ENCODE measurements around the gene PFN3. TPM values are rescaled to one million over a fixed set of nuclear protein-coding genes. Genes with fewer than 3 reads are reported as not detected.

The PFN3 gene
- polyA plus RNA-seq, 1 of the 3 experiments (the other 2 are of a cell fraction): not detected

- WGBS (ENCODE audit: low lambda C conversion rate): 95% methylated on average over 6 of the region's 20 CpGs
- no peaks in the 10 kb centered on the region for H3K27me3 ChIP-seq (ENCODE audit: insufficient read depth)
- CTCF ChIA-PET: interaction anchor here (0.6 to 13.9 kb wide), 10 partner anchors 11 to 133 kb away, joined by 3 to 228 read pairs (median 5); partner anchors contain the start of genes PDLIM7 and PFN3
- peaks cover 7 to 15% of the 10 kb centered on the region in 2 experiments; a peak in 2 of 4 replicates for H3K4me1 ChIP-seq (ENCODE audit: control insufficient read depth in 1 of 2, insufficient read depth in 2 of 2, low read depth in 1 of 2, low read length in 1 of 2)
- peaks cover 9 to 15% of the 10 kb centered on the region in 2 experiments for H3K36me3 ChIP-seq (replicated peaks in 1 of 2; ENCODE audit: control insufficient read depth in 1 of 2, insufficient read depth in 2 of 2, low read length in 1 of 2)
- H3F3A ChIP-seq (replicated peaks; ENCODE audit: insufficient read depth): peaks cover 15% of the 10 kb centered on the region
- no peak for DNase-seq
- no peaks in the 10 kb centered on the region for H3K9me2 ChIP-seq
- H3K9ac ChIP-seq: no peak overlapping the region
- H3K27ac ChIP-seq (ENCODE audit: low read depth in 2 of 2, low read length in 1 of 2): no peak overlapping the region
- POLR2A ChIA-PET: interaction anchor here (1.5 to 2.6 kb wide), 3 partner anchors 11 to 16 kb away, joined by 4 to 7 read pairs (median 7); no protein-coding TSS in a partner anchor
- H3K79me2 ChIP-seq (ENCODE audit: insufficient read depth): peaks cover 23% of the 10 kb centered on the region
- H3K4me2 ChIP-seq: no peak overlapping the region
- no peak overlapping the region for H3K4me3 ChIP-seq (ENCODE audit: low read depth in 2 of 2, low read length in 1 of 2)
- H4K20me1 ChIP-seq (ENCODE audit: insufficient read depth): 0 out of 2 replicates have a peak, but pooled peaks cover 9% of the 10 kb centered on the region
- no peak overlapping the region for H2AFZ ChIP-seq (ENCODE audit: low read depth)
- TF ChIP-seq IRF3 (IDR thresholded peaks at IDR 0.05; ENCODE audit: low read depth, low read length): no peak
- TF ChIP-seq FOSL2 (IDR thresholded peaks at IDR 0.05; ENCODE audit: borderline replicate concordance, low read depth): no peak
- no peaks in the 10 kb centered on the region for H3K9me3 ChIP-seq
These were observed 41.8 kb upstream of the PFN3 start for GRCh38 chr5:177442066-177442826.

GRCh38 chr5:177440990-177441780, 40.7 kb upstream of the PFN3 start:
- ChIA-PET POLR2A (interaction anchor here (0.6 to 2.2 kb wide), 6 partner anchors 12 to 37 kb away, joined by 3 to 7 read pairs (median 4); no protein-coding TSS in a partner anchor), CTCF (interaction anchor here (0.8 to 12.7 kb wide), 13 partner anchors 9 to 132 kb away, joined by 3 to 206 read pairs (median 5); partner anchors contain the start of gene PFN3)
- Histone ChIP-seq H4K20me1 (ENCODE audit: insufficient read depth) (0 out of 2 replicates have a peak, but pooled peaks cover 9% of the 10 kb centered on the region), H3K9ac (no peak overlapping the region), H3K27ac (ENCODE audit: low read depth in 2 of 2, low read length in 1 of 2) (no peak overlapping the region; a peak in 1 of 4 replicates), H3K4me2 (no peak overlapping the region), H3K9me3 (no peaks in the 10 kb centered on the region), H3K36me3 (replicated peaks in 1 of 2; ENCODE audit: control insufficient read depth in 1 of 2, insufficient read depth in 2 of 2, low read length in 1 of 2) (peaks cover 9 to 21% of the 10 kb centered on the region in 2 experiments), H2AFZ (ENCODE audit: low read depth) (no peak overlapping the region), H3K9me2 (no peaks in the 10 kb centered on the region), H3K27me3 (ENCODE audit: insufficient read depth) (no peaks in the 10 kb centered on the region), H3F3A (replicated peaks; ENCODE audit: insufficient read depth) (peaks cover 15% of the 10 kb centered on the region), H3K4me3 (ENCODE audit: low read depth in 2 of 2, low read length in 1 of 2) (no peak overlapping the region), H3K4me1 (ENCODE audit: control insufficient read depth in 1 of 2, insufficient read depth in 2 of 2, low read depth in 1 of 2, low read length in 1 of 2) (peaks cover 5 to 13% of the 10 kb centered on the region in 2 experiments; a peak in 2 of 4 replicates), H3K79me2 (ENCODE audit: insufficient read depth) (peaks cover 20% of the 10 kb centered on the region)
- no peak for DNase-seq
- TF ChIP-seq TAF1 (IDR thresholded peaks at IDR 0.05; ENCODE audit: borderline replicate concordance, low read depth, low read length) (no peak), RXRA (IDR thresholded peaks at IDR 0.05; ENCODE audit: borderline replicate concordance, low read depth) (no peak), FOSL2 (IDR thresholded peaks at IDR 0.05; ENCODE audit: borderline replicate concordance, low read depth) (no peak), RAD21 (IDR thresholded peaks at IDR 0.05; ENCODE audit: low read length) (no peak), USF1 (IDR thresholded peaks at IDR 0.05; ENCODE audit: borderline replicate concordance, low read depth) (no peak), GATA2 (CRISPR knock-in tag; IDR thresholded peaks at IDR 0.05) (no peak), POLR2AphosphoS5 (IDR thresholded peaks at IDR 0.05; ENCODE audit: low read depth, low read length) (no peak), IRF3 (IDR thresholded peaks at IDR 0.05; ENCODE audit: low read depth, low read length) (no peak), SIN3A (IDR thresholded peaks at IDR 0.05; ENCODE audit: borderline replicate concordance, low read depth, low read length) (no peak)
- WGBS (ENCODE audit: low lambda C conversion rate): 91% methylated on average over 21 of the region's 26 CpGs
